Mesenteric fat pad (tissue), 1 donor: ENCODE data around the gene SRPK2. TPM values are rescaled to one million over a fixed set of nuclear protein-coding genes. Genes with fewer than 3 reads are reported as not detected.

Experiments used
- DNase-seq: peaks from one replicate; pipeline ENCODE4 v3.0.0-alpha.2; 2020; ENCODE audit warnings: low spot score
- total RNA-seq: library from RNA; stranded (reverse); fragmentation: NEBNext Ultra II Directional; extraction: Animal tissue kit (Norgen Biotek cat#: 25700); gene quantifications from one replicate; pipeline ENCODE4 v1.2.1, GENCODE V29; 2021
- donor health status: DM: yes; HTN: yes; CAD: no.

SRPK2 gene
- total RNA-seq, 1 donor from 2014 or later, result 42.5 TPM

- DNase-seq, result no peak
Observed at GRCh38 chr7:105101864-105102263, 286.9 kb downstream of the SRPK2 start.

- no peak for DNase-seq
Observed at GRCh38 chr7:105098863-105099515, 289.7 kb downstream of the SRPK2 start.

- DNase-seq, result no peak
Observed at GRCh38 chr7:105097619-105098018, 291.1 kb downstream of the SRPK2 start.

GRCh38 chr7:105096306-105096705, 292.4 kb downstream of the SRPK2 start:
- no peak for DNase-seq

GRCh38 chr7:105094966-105095365, 293.8 kb downstream of the SRPK2 start:
- no peak for DNase-seq

GRCh38 chr7:105088456-105088855, 300.3 kb downstream of the SRPK2 start:
- no peak for DNase-seq

- DNase-seq, result no peak
Observed at GRCh38 chr7:105087981-105088380, 300.7 kb downstream of the SRPK2 start.

GRCh38 chr7:105086850-105087249, 301.9 kb downstream of the SRPK2 start:
- no peak for DNase-seq

GRCh38 chr7:105084581-105084980, 304.1 kb downstream of the SRPK2 start:
- no peak for DNase-seq

GRCh38 chr7:105079348-105079747, 309.4 kb downstream of the SRPK2 start:
- DNase-seq, result no peak

- no peak for DNase-seq
Observed at GRCh38 chr7:105073143-105073542, 315.6 kb downstream of the SRPK2 start.

- DNase-seq, result no peak
Observed at GRCh38 chr7:105068886-105069285, 319.8 kb downstream of the SRPK2 start.

GRCh38 chr7:105067691-105068090, 321.0 kb downstream of the SRPK2 start:
- no peak for DNase-seq

Other genes starting within 250 kb of the SRPK2 start
- gene PUS7, start 133.3 kb upstream of the SRPK2 start, total RNA-seq, result 16.9 TPM
- gene RINT1, start 143.3 kb upstream of the SRPK2 start, total RNA-seq, result 17.7 TPM
- gene EFCAB10, start 192.6 kb upstream of the SRPK2 start, total RNA-seq, result not detected